Transverse colon (tissue), 4 donors: ENCODE results near the gene STK32B.

Source experiments
- POLR2AphosphoS5 ChIP-seq, 3 donors: sonication (generic); formaldehyde crosslinking; IDR thresholded peaks; one replicate each; pipeline ENCODE4 v1.6.1; 2016; ENCODE audit warnings: antibody characterized with exemption in 3 of 3
- TF ChIP-seq, protein P1 (sequence below), 5 experiments: fragments of 200-600 bp in 3 of 5; fragments of 450-650 bp in 2 of 5; sonication (generic) in 3 of 5; IDR thresholded peaks; 1 replicate in 2 of 5; 2 replicates in 3 of 5; pipeline ENCODE4 v1.5.1; 2016 to 2017; ENCODE audit warnings: antibody characterized with exemption in 5 of 5, inconsistent platforms in 3 of 5, mild to moderate bottlenecking in 2 of 5, moderate library complexity in 1 of 5

DNA sequence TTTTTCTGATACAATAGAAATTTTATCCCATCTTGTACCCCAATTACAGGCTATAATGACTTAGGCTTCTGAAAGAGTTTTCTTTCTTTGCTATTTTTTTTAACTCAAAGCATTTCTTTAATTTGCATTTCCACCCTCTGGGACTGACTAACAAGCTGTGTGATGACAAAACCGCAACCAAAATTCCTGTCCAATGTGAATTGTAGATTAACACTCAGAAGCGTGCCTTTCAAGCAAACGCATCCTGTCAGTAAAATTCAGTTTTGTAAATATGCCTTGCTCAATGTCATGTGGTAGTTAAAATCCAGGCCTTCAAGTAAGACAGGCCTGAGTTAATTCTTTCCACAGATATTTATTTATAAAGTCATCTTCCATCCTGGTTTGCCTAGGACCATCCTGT, 50.3 kb downstream of the STK32B start:
- TF ChIP-seq, protein P1, sequence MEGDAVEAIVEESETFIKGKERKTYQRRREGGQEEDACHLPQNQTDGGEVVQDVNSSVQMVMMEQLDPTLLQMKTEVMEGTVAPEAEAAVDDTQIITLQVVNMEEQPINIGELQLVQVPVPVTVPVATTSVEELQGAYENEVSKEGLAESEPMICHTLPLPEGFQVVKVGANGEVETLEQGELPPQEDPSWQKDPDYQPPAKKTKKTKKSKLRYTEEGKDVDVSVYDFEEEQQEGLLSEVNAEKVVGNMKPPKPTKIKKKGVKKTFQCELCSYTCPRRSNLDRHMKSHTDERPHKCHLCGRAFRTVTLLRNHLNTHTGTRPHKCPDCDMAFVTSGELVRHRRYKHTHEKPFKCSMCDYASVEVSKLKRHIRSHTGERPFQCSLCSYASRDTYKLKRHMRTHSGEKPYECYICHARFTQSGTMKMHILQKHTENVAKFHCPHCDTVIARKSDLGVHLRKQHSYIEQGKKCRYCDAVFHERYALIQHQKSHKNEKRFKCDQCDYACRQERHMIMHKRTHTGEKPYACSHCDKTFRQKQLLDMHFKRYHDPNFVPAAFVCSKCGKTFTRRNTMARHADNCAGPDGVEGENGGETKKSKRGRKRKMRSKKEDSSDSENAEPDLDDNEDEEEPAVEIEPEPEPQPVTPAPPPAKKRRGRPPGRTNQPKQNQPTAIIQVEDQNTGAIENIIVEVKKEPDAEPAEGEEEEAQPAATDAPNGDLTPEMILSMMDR (IDR thresholded peaks at IDR 0.05): no peak
- TF ChIP-seq POLR2AphosphoS5 (IDR thresholded peaks at IDR 0.05): no peak
